Neuronal stem cell (in vitro differentiated cells): Measurements from ENCODE around the gene CAST.

Experiments
- DNase-seq: peaks from one replicate; pipeline ENCODE4 v3.0.0-alpha.2; 2013; ENCODE audit warnings: low spot score
- H2AFZ ChIP-seq: one replicate; pipeline ENCODE4 v1.6.1; 2013; ENCODE audit warnings: mild to moderate bottlenecking, low read length, inconsistent platforms
- H2AK5ac ChIP-seq: 2 replicates; pipeline ENCODE4 v1.6.1; 2013; ENCODE audit warnings: low read depth, mild to moderate bottlenecking, inconsistent platforms, low read length, moderate library complexity, mixed read lengths
- H2BK120ac ChIP-seq: 2 replicates; pipeline ENCODE4 v1.6.1; 2013; ENCODE audit warnings: low read depth, mild to moderate bottlenecking, inconsistent platforms, low read length, moderate library complexity, mixed read lengths
- H2BK12ac ChIP-seq: one replicate; pipeline ENCODE4 v1.6.1; 2013; ENCODE audit warnings: low read length, inconsistent platforms
- H2BK15ac ChIP-seq: 2 replicates; pipeline ENCODE4 v1.6.1; 2013; ENCODE audit warnings: mild to moderate bottlenecking, low read length, inconsistent platforms, mixed read lengths
- H2BK5ac ChIP-seq: one replicate; pipeline ENCODE4 v1.6.1; 2013; ENCODE audit warnings: inconsistent platforms, mild to moderate bottlenecking, low read length, moderate library complexity
- H3K14ac ChIP-seq: one replicate; pipeline ENCODE4 v1.6.1; 2013; ENCODE audit warnings: low read length, inconsistent platforms
- H3K18ac ChIP-seq: 2 replicates; pipeline ENCODE4 v1.6.1; 2013; ENCODE audit warnings: low read length, inconsistent platforms
- H3K23ac ChIP-seq: 2 replicates; pipeline ENCODE4 v1.6.1; 2013; ENCODE audit warnings: low read depth, mild to moderate bottlenecking, mixed read lengths, low read length, inconsistent platforms; ENCODE audit not compliant: poor library complexity
- H3K27ac ChIP-seq: replicated peaks from 3 replicates; pipeline ENCODE4 v1.5.1; 2013; ENCODE audit warnings: low read length, inconsistent platforms
- H3K27me3 ChIP-seq, 3 experiments: 2 replicates each; pipeline ENCODE4 v1.6.1; 2013; ENCODE audit warnings: low read length in 3 of 3, mild to moderate bottlenecking in 2 of 3, inconsistent platforms in 1 of 3, low read depth in 1 of 3, mixed read lengths in 1 of 3, moderate library complexity in 1 of 3; ENCODE audit not compliant: control insufficient read depth in 3 of 3, insufficient read depth in 3 of 3
- H3K36me3 ChIP-seq, 2 donors: replicated peaks in 1 of 2; 2 replicates each; pipeline ENCODE4 v1.6.1; 2013; ENCODE audit warnings: low read length in 2 of 2; ENCODE audit not compliant: control insufficient read depth in 2 of 2, insufficient read depth in 2 of 2
- H3K4ac ChIP-seq: 2 replicates; pipeline ENCODE4 v1.6.1; 2013; ENCODE audit warnings: inconsistent platforms, mild to moderate bottlenecking, low read length, moderate library complexity
- H3K4me1 ChIP-seq, 2 donors: 1 replicate in 1 of 2; 2 replicates in 1 of 2; pipeline ENCODE4 v1.6.1; 2013; ENCODE audit warnings: low read length in 2 of 2, low read depth in 1 of 2; ENCODE audit not compliant: control insufficient read depth in 2 of 2, insufficient read depth in 1 of 2
- H3K4me2 ChIP-seq: one replicate; pipeline ENCODE4 v1.6.1; 2013; ENCODE audit warnings: mild to moderate bottlenecking, low read length, inconsistent platforms; ENCODE audit not compliant: insufficient read depth, poor library complexity, severe bottlenecking
- H3K4me3 ChIP-seq, 2 donors: 2 replicates each; pipeline ENCODE4 v1.5.1; 2013; ENCODE audit warnings: low read length in 2 of 2, mild to moderate bottlenecking in 2 of 2, inconsistent platforms in 1 of 2, moderate library complexity in 1 of 2
- H3K79me1 ChIP-seq: one replicate; pipeline ENCODE4 v1.6.1; 2013; ENCODE audit warnings: low read depth, mild to moderate bottlenecking, inconsistent platforms, low read length, moderate library complexity
- H3K9ac ChIP-seq: one replicate; pipeline ENCODE4 v1.6.1; 2013; ENCODE audit warnings: mild to moderate bottlenecking, low read depth, low read length, inconsistent platforms; ENCODE audit not compliant: poor library complexity
- H3K9me3 ChIP-seq, 2 donors: replicated peaks in 1 of 2; 2 replicates each; pipeline versions ENCODE3 to v1.6.1; 2013; ENCODE audit warnings: low read length in 2 of 2, mild to moderate bottlenecking in 2 of 2, inconsistent platforms in 1 of 2, low read depth in 1 of 2, mixed read lengths in 1 of 2, moderate library complexity in 1 of 2; ENCODE audit not compliant: control insufficient read depth in 2 of 2, insufficient read depth in 1 of 2
- H4K8ac ChIP-seq: one replicate; pipeline ENCODE4 v1.6.1; 2013; ENCODE audit warnings: low read depth, mild to moderate bottlenecking, inconsistent platforms, low read length, moderate library complexity
- H4K91ac ChIP-seq: one replicate; pipeline ENCODE4 v1.6.1; 2013; ENCODE audit warnings: low read length, low read depth, mild to moderate bottlenecking, inconsistent platforms; ENCODE audit not compliant: poor library complexity
- WGBS, 2 donors: extraction: QIAGEN DNeasy Blood & Tissue Kit; methylation state at CpG; one replicate each; pipeline ENCODE4 v1.1.7; 2013; ENCODE audit warnings: missing lambda C conversion rate in 2 of 2, mixed read lengths in 1 of 2; ENCODE audit not compliant: insufficient read length in 2 of 2, insufficient replicate concordance in 1 of 2; ENCODE audit errors: extremely low coverage in 2 of 2; 5-methylcytosine and 5-hydroxymethylcytosine counted together

The CAST gene

GRCh38 chr5:96726802-96727201, 64.6 kb downstream of the CAST start:
- Histone ChIP-seq H3K27ac (no peak overlapping the region), H2BK15ac (no peak overlapping the region), H3K23ac (no peak overlapping the region), H3K79me1 (no peaks in the 10 kb centered on the region), H4K91ac (no peak overlapping the region), H2BK120ac (no peak overlapping the region), H3K4ac (no peak overlapping the region), H4K8ac (no peak overlapping the region), H3K4me1 (no peaks in the 10 kb centered on the region), H3K4me3 (no peak overlapping the region), H3K9ac (no peak overlapping the region), H3K18ac (no peak overlapping the region), H3K4me2 (no peak overlapping the region), H3K14ac (no peak overlapping the region), H3K9me3 (no peaks in the 10 kb centered on the region), H3K27me3 (no peaks in the 10 kb centered on the region), H2BK12ac (no peak overlapping the region), H2AK5ac (no peak overlapping the region), H2BK5ac (no peak overlapping the region), H3K36me3 (peaks cover 0 to 6% of the 10 kb centered on the region in 2 donors), H2AFZ (no peak overlapping the region)
- WGBS, 2 donors, result no CpG with 5 or more reads among the region's 4 CpGs
- no peak for DNase-seq

- Histone ChIP-seq H2BK5ac (no peak overlapping the region), H3K4ac (no peak overlapping the region), H3K4me2 (no peak overlapping the region), H2AK5ac (no peak overlapping the region), H3K4me3 (no peak overlapping the region), H4K91ac (no peak overlapping the region), H3K79me1 (no peaks in the 10 kb centered on the region), H3K9ac (no peak overlapping the region), H3K14ac (no peak overlapping the region), H2BK15ac (no peak overlapping the region), H3K4me1 (no peaks in the 10 kb centered on the region), H3K27me3 (no peaks in the 10 kb centered on the region), H2AFZ (no peak overlapping the region), H2BK120ac (no peak overlapping the region), H3K9me3 (no peaks in the 10 kb centered on the region), H4K8ac (no peak overlapping the region), H3K23ac (no peak overlapping the region), H3K18ac (no peak overlapping the region), H3K36me3 (peaks cover 0 to 6% of the 10 kb centered on the region in 2 donors), H3K27ac (no peak overlapping the region), H2BK12ac (no peak overlapping the region)
- DNase-seq, result no peak
Measured at GRCh38 chr5:96729156-96729555, 67.0 kb downstream of the CAST start.

GRCh38 chr5:96730586-96730985, 68.4 kb downstream of the CAST start:
- Histone ChIP-seq H2AFZ (no peak overlapping the region), H3K27me3 (no peaks in the 10 kb centered on the region), H3K23ac (no peak overlapping the region), H3K36me3 (peaks cover 0 to 6% of the 10 kb centered on the region in 2 donors), H2BK15ac (no peak overlapping the region), H3K4me1 (peaks cover 1 to 3% of the 10 kb centered on the region in 2 donors), H4K91ac (no peak overlapping the region), H3K14ac (no peak overlapping the region), H3K79me1 (no peaks in the 10 kb centered on the region), H3K4me2 (no peak overlapping the region), H2BK120ac (no peak overlapping the region), H3K4ac (no peak overlapping the region), H2AK5ac (no peak overlapping the region), H3K9ac (no peak overlapping the region), H3K27ac (no peak overlapping the region), H3K4me3 (no peak overlapping the region), H3K9me3 (no peaks in the 10 kb centered on the region), H4K8ac (no peak overlapping the region), H2BK5ac (no peak overlapping the region), H3K18ac (no peak overlapping the region), H2BK12ac (no peak overlapping the region)
- no CpG with 5 or more reads among the region's 6 CpGs for WGBS, 2 donors
- DNase-seq, result no peak

GRCh38 chr5:96733771-96734500, 71.8 kb downstream of the CAST start:
- Histone ChIP-seq H2AFZ (no peak overlapping the region), H2BK12ac (no peak overlapping the region), H3K23ac (no peak overlapping the region), H2BK15ac (no peak overlapping the region), H3K79me1 (no peaks in the 10 kb centered on the region), H3K4ac (no peak overlapping the region), H3K27ac (no peak overlapping the region), H3K27me3 (no peaks in the 10 kb centered on the region), H4K91ac (no peak overlapping the region), H2BK120ac (no peak overlapping the region), H3K18ac (no peak overlapping the region), H3K36me3 (peaks cover 0 to 27% of the 10 kb centered on the region in 2 donors), H3K9ac (no peak overlapping the region), H3K4me1 (peaks cover 1 to 3% of the 10 kb centered on the region in 2 donors), H3K14ac (no peak overlapping the region), H2AK5ac (no peak overlapping the region), H3K4me3 (no peak overlapping the region), H4K8ac (no peak overlapping the region), H2BK5ac (no peak overlapping the region), H3K4me2 (no peak overlapping the region), H3K9me3 (peaks cover 0 to 2% of the 10 kb centered on the region in 2 donors)
- no peak for DNase-seq
- no CpG with 5 or more reads among the region's 7 CpGs for WGBS, 2 donors
